ENCODE data around the gene RSAD1.
A peak's percentile ranks its signal among the peaks of the same experiment; 100 is the strongest.
"Not testable (repeated sequence)": the region's sequence is repeated elsewhere in the genome, so short reads cannot be mapped to it uniquely, and the experiment has no call there.

Gene RSAD1

DNA sequence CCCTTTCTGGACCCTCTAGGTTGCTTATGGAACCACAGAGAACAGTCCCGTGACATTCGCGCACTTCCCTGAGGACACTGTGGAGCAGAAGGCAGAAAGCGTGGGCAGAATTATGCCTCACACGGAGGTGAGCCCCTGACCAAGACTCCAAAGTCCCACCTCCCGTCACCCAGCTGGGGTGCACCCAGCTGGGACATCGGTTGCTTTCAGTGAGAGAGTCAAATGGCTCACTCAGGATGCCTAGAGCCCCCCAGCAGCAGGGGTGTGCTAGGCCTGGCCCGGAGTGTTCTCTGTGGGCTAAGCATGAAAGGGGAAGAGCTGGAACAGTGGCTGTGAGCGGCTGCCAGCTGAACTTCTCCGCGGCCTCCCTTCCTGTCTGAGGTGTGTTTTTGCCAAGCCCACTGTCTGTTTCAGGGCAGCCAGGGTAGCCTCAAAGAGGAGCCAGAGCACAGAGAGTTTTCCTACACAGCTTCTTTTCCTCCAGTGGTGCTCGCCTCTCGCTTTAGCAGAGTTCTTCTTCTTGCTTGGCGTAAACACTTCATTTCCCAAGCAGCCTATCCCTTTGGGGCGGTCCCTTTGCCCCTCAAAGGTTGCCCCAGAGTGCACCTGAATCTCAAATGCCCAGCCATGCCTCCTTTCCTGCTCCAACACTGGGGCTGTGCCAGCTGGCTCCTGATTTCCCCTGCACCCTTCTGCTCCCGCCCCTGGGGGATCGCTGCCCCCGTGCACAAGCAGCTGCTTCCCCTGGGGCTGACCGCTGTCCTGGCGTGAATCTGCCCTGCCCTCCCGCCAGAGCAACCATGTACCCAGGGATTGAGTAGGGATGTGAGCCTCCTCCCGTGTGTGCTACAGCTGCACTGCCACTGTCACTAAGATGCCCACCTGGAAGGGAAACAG, 7.4 kb upstream of the RSAD1 start:
- DNase-seq (ENCODE audit: extremely low spot score, insufficient read length, low read depth), result no peak
- no peak for FAIRE-seq

- no peak for DNase-seq (ENCODE audit: extremely low spot score, insufficient read length, low read depth)
- FAIRE-seq, result no peak
Observed at GRCh38 chr17:50472286-50472685, 6.4 kb upstream of the RSAD1 start.

GRCh38 chr17:50472761-50473161, 5.9 kb upstream of the RSAD1 start:
- not testable (repeated sequence) for DNase-seq (ENCODE audit: extremely low spot score, insufficient read length, low read depth); FAIRE-seq

DNA sequence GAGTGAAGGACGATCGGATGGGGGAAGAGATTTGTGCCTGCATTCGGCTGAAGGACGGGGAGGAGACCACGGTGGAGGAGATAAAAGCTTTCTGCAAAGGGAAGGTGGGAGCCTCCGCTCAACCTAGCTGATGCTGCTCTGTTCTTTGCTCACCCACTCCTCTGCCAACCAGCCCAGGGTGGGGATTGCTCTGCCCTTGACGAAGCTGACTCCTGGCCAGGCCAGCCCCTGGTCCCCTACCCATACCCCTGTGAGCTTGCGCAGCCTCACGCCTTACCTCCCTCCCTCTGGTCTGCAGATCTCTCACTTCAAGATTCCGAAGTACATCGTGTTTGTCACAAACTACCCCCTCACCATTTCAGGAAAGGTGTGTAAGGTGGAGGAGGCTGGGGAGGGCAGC, 4.8 kb upstream of the RSAD1 start:
- DNase-seq (ENCODE audit: extremely low spot score, insufficient read length, low read depth), result no peak
- no peak for FAIRE-seq

- FAIRE-seq (no peak), DNase-seq (ENCODE audit: extremely low spot score, insufficient read length, low read depth) (no peak)
Observed at GRCh38 chr17:50474523-50474922, 4.1 kb upstream of the RSAD1 start.

- no peak for FAIRE-seq
- no peak for DNase-seq (ENCODE audit: extremely low spot score, insufficient read length, low read depth)
Observed at GRCh38 chr17:50475362-50475761, 3.3 kb upstream of the RSAD1 start.

- DNase-seq (ENCODE audit: extremely low spot score, insufficient read length, low read depth); FAIRE-seq: not testable (repeated sequence)
Observed at GRCh38 chr17:50475775-50476544, 2.7 kb upstream of the RSAD1 start.

- no peak for FAIRE-seq
- no peak for DNase-seq (ENCODE audit: extremely low spot score, insufficient read length, low read depth)
Observed at GRCh38 chr17:50476545-50477315, 1.9 kb upstream of the RSAD1 start.

DNA sequence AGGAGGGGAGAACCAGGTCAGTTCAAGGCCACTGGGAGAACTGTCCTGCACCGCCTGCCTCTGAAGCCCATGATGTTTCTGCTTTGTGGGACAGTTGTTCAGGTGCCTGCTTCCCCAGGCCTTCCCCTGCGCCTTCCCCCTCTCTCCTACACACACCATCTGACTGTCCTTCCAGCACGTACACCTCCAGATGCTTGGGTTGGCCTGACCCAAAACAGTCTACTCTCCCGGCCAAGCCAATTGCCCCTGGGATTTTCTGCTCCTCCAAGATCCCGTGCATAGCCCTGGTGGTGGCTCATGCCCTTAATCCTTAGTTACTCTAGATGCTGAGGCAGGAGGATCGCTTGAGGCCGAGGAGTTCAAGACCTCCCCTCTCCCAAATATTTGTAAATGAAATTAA, 684 bp upstream of the RSAD1 start:
- FAIRE-seq (no peak), DNase-seq (ENCODE audit: extremely low spot score, insufficient read length, low read depth) (no peak)

DNA sequence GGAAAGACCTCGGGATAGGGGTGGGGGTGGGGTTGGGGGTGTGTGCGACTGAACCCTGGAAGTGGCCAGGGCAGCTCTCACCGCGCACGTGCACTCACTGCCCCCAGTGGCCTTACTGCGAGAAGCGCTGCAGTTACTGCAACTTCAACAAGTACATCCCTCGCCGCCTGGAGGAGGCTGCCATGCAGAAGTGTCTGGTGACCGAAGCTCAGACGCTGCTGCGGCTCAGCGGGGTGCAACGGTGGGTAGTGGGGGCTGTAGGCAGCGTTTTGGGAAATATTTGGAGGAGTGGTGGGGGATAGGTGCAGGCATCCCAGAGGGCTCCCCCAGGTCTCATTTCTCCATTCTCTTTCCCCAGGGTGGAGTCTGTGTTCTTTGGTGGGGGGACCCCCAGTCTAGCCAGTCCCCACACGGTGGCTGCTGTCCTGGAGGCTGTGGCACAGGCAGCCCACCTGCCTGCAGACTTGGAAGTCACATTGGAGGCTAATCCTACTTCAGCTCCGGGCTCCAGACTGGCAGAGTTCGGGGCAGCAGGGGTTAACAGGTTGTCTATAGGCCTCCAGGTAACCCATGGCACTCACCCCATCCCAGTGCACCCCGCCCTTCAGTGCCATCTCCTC, 972 bp downstream of the RSAD1 start:
- FAIRE-seq (peak; percentile 71), DNase-seq (ENCODE audit: extremely low spot score, insufficient read length, low read depth) (peak; percentile 46)

DNA sequence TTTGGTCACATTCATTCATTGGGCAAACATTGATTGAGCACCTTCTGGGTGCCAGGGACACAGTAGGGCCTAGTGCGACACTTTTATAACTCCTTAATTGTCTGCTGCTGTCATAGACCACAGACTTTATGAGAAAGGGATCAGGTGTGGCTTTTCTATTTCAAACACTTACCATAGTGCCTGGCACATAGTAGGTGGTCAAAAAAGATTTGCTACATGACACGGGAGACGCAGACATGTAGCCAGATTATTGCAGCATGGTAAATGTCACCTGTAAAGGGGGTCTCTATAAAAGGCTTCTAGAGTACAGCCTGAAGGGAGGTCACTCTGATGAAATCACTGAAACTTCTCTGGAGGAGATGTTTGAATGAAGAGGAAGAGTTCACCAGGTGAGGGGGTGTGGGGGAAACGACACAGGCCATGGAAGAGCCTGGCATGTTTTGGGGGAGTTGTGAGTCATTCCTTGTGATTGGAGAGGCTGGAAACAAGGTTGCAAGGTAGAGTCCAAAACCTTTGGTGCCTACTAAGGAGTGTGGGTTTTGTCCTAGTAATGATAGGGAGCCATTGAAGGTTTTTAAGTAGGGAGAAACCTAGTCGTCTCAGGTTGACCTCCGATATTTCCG, 1.6 kb downstream of the RSAD1 start:
- FAIRE-seq (no peak), DNase-seq (ENCODE audit: extremely low spot score, insufficient read length, low read depth) (no peak)

GRCh38 chr17:50480854-50481490, 2.3 kb downstream of the RSAD1 start:
- DNase-seq (ENCODE audit: extremely low spot score, insufficient read length, low read depth) (no peak), FAIRE-seq (no peak)

GRCh38 chr17:50481648-50482047, 3.0 kb downstream of the RSAD1 start:
- FAIRE-seq, result no peak

GRCh38 chr17:50482110-50482509, 3.5 kb downstream of the RSAD1 start:
- DNase-seq (ENCODE audit: extremely low spot score, insufficient read length, low read depth), result no peak
- FAIRE-seq, result no peak

More at GRCh38 chr17:50481648-50482047, 3.0 kb downstream of the RSAD1 start:
- no peak for DNase-seq (ENCODE audit: extremely low spot score, insufficient read length, low read depth)

- FAIRE-seq (peak; percentile 89), DNase-seq (ENCODE audit: extremely low spot score, insufficient read length, low read depth) (peak; percentile 49)
Observed at GRCh38 chr17:50482516-50482915, 3.9 kb downstream of the RSAD1 start.

- DNase-seq (ENCODE audit: extremely low spot score, insufficient read length, low read depth) (no peak), FAIRE-seq (no peak)
Observed at GRCh38 chr17:50483266-50483665, 4.6 kb downstream of the RSAD1 start.

- DNase-seq (ENCODE audit: extremely low spot score, insufficient read length, low read depth), result no peak
- FAIRE-seq, result no peak
Observed at GRCh38 chr17:50484386-50485155, 5.9 kb downstream of the RSAD1 start.
